WTC11 (cell line): ENCODE measurements around the gene AATK. TPM values are rescaled to one million over a fixed set of nuclear protein-coding genes. Genes with fewer than 3 reads are reported as not detected.

ENCODE experiments used
- ATAC-seq: fragments of 200-7000 bp; cut with Tn5 transposase; 2 replicates; pipeline ENCODE4 v1.10.0; 2021; ENCODE audit warnings: mild to moderate bottlenecking, moderate library complexity
- CTCF ChIA-PET: fragments of 300-600 bp; sonication (Branson Sonifier 250); formaldehyde crosslinking; loops from one replicate; lab custom pipeline; 2021; ENCODE audit warnings: antibody characterized with exemption; lab: Charles Lee
- POLR2A ChIA-PET: fragments of 350-600 bp; sonication (Branson Sonifier 250); formaldehyde crosslinking; loops from one replicate; lab custom pipeline; 2021; ENCODE audit warnings: antibody characterized with exemption; lab: Charles Lee
- DNase-seq: peaks from one replicate; pipeline ENCODE4 v3.0.0; 2021; ENCODE audit warnings: low spot score
- H3K27ac Mint-ChIP-seq: 2 replicates; pipeline ENCODE4 v1.8.0; 2021; ENCODE audit warnings: mixed read lengths
- H3K27me3 Mint-ChIP-seq: 2 replicates; pipeline ENCODE4 v1.8.0; 2021; ENCODE audit warnings: low read depth, mild to moderate bottlenecking, moderate library complexity, mixed read lengths
- H3K36me3 Mint-ChIP-seq: 2 replicates; pipeline ENCODE4 v1.8.0; 2021; ENCODE audit warnings: mixed read lengths
- H3K4me1 Mint-ChIP-seq: 2 replicates; pipeline ENCODE4 v1.8.0; 2022; ENCODE audit warnings: mixed read lengths
- H3K4me3 Mint-ChIP-seq: 2 replicates; pipeline ENCODE4 v1.8.0; 2021; ENCODE audit warnings: mild to moderate bottlenecking, moderate library complexity, mixed read lengths
- H3K9me3 Mint-ChIP-seq: 2 replicates; pipeline ENCODE4 v1.8.0; 2021; ENCODE audit warnings: mixed read lengths
- AFF4 ChIP-seq: sonication (generic); formaldehyde crosslinking; IDR thresholded peaks from 2 replicates; pipeline ENCODE4 v1.8.1; 2023; ENCODE audit warnings: mild to moderate bottlenecking, missing genetic modification reagents, borderline replicate concordance
- ATF1 ChIP-seq: sonication (generic); formaldehyde crosslinking; IDR thresholded peaks from 2 replicates; pipeline ENCODE4 v1.8.1; 2023; ENCODE audit warnings: mild to moderate bottlenecking, moderate library complexity, missing genetic modification reagents
- ETV6 ChIP-seq: sonication (generic); formaldehyde crosslinking; IDR thresholded peaks from 2 replicates; pipeline ENCODE4 v1.8.1; 2022; ENCODE audit warnings: mild to moderate bottlenecking, missing genetic modification reagents
- IRF1 ChIP-seq: sonication (generic); formaldehyde crosslinking; IDR thresholded peaks from 2 replicates; pipeline ENCODE4 v1.8.0; 2023; ENCODE audit warnings: missing genetic modification reagents
- JAZF1 ChIP-seq: fragments of 250-450 bp; sonication (Bioruptor Pico); IDR thresholded peaks from 2 replicates; pipeline ENCODE4 v1.9.0; 2021; ENCODE audit warnings: moderate library complexity, mild to moderate bottlenecking, inconsistent platforms
- NFYB ChIP-seq: sonication (generic); formaldehyde crosslinking; conservative IDR thresholded peaks from 2 replicates; pipeline ENCODE4 v1.8.0; 2022; ENCODE audit warnings: low read depth, missing genetic modification reagents
- NR1H2 ChIP-seq: sonication (generic); formaldehyde crosslinking; IDR thresholded peaks from 2 replicates; pipeline ENCODE4 v1.9.0; 2021; ENCODE audit warnings: mild to moderate bottlenecking, moderate library complexity, missing genetic modification reagents
- SMAD4 ChIP-seq: sonication (generic); formaldehyde crosslinking; IDR thresholded peaks from 2 replicates; pipeline ENCODE4 v1.8.0; 2022; ENCODE audit warnings: mild to moderate bottlenecking, missing genetic modification reagents
- TEAD4 ChIP-seq: sonication (generic); formaldehyde crosslinking; IDR thresholded peaks from 2 replicates; pipeline ENCODE4 v1.8.0; 2022; ENCODE audit warnings: mild to moderate bottlenecking, missing genetic modification reagents
- TP53 ChIP-seq: sonication (generic); formaldehyde crosslinking; IDR thresholded peaks from 2 replicates; pipeline ENCODE4 v1.8.1; 2023; ENCODE audit warnings: mild to moderate bottlenecking, missing genetic modification reagents
- USF1 ChIP-seq: sonication (generic); formaldehyde crosslinking; IDR thresholded peaks from 2 replicates; pipeline ENCODE4 v1.8.0; 2022; ENCODE audit warnings: mild to moderate bottlenecking, missing genetic modification reagents
- total RNA-seq: library from RNA; stranded (reverse); gene quantifications from 3 replicates; pipeline ENCODE4 v1.2.3, GENCODE V29; 2021
- TF ChIP-seq, protein P1 (sequence below): sonication (generic); formaldehyde crosslinking; IDR thresholded peaks from 2 replicates; pipeline ENCODE4 v1.8.0; 2022; ENCODE audit warnings: mild to moderate bottlenecking, missing genetic modification reagents
- TF ChIP-seq, protein P2 (sequence below): fragments of 250-450 bp; sonication (Bioruptor Pico); conservative IDR thresholded peaks from 2 replicates; pipeline ENCODE4 v1.9.0; 2021; ENCODE audit warnings: mild to moderate bottlenecking
- TF ChIP-seq, protein P3 (sequence below): fragments of 250-450 bp; sonication (Bioruptor Pico); IDR thresholded peaks from 2 replicates; pipeline ENCODE4 v2.1.2; 2022; ENCODE audit warnings: mild to moderate bottlenecking, moderate library complexity

AATK gene
- total RNA-seq, 1 experiment from 2014 or later: 2.9 TPM

GRCh38 chr17:81188491-81188840, 22.4 kb upstream of the AATK start (continued):
- TF ChIP-seq TEAD4 (CRISPR knock-in tag) (no peak), JAZF1 (CRISPR knock-in tag) (no peak), AFF4 (CRISPR knock-in tag) (no peak), ETV6 (CRISPR knock-in tag) (no peak)
- TF ChIP-seq, protein P1, sequence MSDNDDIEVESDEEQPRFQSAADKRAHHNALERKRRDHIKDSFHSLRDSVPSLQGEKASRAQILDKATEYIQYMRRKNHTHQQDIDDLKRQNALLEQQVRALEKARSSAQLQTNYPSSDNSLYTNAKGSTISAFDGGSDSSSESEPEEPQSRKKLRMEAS: no peak

DNA sequence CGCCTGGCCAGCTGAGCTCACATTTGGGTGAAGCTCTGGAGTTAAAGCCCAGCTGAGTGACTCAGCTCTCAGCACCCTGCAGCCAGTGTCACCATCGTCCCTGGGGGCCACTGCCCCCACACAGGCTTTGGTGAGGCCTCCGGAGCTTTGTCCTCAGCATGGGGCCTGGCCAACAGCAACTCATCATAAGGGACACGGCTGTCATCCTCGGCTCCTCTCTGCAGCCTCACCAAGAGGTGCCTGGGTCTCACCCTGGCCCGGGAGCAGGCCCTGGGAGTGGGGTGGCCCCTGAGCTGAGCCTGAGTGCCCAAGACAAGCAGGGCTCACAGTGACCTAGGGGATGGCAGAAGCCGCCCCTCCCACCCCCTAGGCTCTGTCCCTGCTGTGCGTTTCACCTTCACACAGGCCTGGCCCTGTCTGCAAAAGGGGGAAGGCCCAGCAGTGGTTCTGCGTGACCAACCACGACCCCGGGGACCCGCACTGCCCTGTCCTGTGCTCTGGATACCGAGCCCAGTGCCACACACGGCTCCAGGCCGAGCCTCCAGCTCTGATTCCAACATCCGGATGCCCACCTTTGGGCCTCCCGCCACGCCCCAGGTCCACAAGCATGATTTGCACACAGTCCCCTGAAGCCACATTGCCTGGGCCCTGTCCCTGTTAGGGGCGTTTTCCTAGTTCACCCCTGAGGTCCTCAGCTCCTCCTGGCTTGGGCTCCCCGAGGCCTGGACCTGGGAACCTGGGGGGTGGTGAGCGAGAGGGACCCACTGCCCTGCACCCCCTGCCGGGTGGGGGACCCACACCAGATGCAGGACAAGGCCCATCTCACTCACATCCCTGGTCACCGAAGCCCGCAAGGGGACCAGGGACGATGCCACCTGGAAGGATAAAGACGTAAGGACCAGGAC, 21.8 kb upstream of the AATK start:
- TF ChIP-seq TP53 (no peak), USF1 (CRISPR knock-in tag) (no peak), IRF1 (CRISPR knock-in tag) (no peak), NFYB (CRISPR knock-in tag) (no peak), NR1H2 (no peak), SMAD4 (CRISPR knock-in tag) (no peak), ATF1 (CRISPR knock-in tag) (no peak)
- TF ChIP-seq, protein P2, sequence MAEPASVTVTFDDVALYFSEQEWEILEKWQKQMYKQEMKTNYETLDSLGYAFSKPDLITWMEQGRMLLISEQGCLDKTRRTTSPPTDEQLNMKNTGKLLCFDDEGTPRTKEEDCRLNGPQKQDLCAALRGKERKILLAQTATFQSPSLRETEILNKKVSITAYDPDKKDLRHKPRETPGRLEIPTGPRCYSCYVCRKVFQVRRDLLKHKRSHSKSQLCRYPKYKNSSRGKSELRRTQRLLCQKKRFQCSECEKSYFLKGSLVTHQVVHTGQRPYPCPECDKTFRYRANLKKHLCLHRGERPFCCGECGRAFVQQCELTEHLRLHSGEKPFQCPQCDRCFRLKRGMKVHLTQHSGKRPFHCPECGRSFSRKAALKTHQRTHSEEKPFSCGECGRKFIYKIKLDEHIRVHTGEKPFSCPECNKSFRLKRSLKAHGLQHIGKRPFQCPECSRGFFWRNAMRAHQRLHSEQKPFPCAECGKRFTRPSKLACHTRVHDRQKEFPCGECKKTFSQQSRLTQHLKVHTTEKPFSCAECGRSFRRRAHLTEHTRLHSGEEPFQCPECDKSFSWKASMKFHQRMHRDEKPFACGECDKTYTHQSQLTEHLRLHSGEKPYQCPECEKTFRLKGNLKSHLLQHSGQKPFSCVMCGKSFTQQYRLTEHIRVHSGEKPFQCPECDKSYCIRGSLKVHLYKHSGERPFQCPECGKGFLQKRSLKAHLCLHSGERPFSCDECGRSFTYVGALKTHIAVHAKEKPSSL (CRISPR knock-in tag): no peak
- TF ChIP-seq, protein P3, sequence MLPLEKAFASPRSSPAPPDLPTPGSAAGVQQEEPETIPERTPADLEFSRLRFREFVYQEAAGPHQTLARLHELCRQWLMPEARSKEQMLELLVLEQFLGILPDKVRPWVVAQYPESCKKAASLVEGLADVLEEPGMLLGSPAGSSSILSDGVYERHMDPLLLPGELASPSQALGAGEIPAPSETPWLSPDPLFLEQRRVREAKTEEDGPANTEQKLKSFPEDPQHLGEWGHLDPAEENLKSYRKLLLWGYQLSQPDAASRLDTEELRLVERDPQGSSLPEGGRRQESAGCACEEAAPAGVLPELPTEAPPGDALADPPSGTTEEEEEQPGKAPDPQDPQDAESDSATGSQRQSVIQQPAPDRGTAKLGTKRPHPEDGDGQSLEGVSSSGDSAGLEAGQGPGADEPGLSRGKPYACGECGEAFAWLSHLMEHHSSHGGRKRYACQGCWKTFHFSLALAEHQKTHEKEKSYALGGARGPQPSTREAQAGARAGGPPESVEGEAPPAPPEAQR (CRISPR knock-in tag): no peak
- ATAC-seq: no peak
- no peaks in the 10 kb centered on the region for H3K4me1 Mint-ChIP-seq
- no peaks in the 10 kb centered on the region for H3K36me3 Mint-ChIP-seq
- no peaks in the 10 kb centered on the region for H3K9me3 Mint-ChIP-seq
- H3K4me3 Mint-ChIP-seq: no peak overlapping the region
- no peak overlapping the region for H3K27ac Mint-ChIP-seq
- no peaks in the 10 kb centered on the region for H3K27me3 Mint-ChIP-seq
- no peak for DNase-seq
- CTCF ChIA-PET: interaction anchor here (1.2 kb wide), 1 partner anchor 13 kb away, joined by 4 read pairs; no protein-coding TSS in a partner anchor
- POLR2A ChIA-PET: no interaction called here
